SW480 (cell line): ENCODE data around the gene FMNL3.

Experiments used
- DNase-seq: peaks from one replicate; pipeline ENCODE4 v3.0.0-alpha.2; 2016; ENCODE audit warnings: low spot score

FMNL3 gene

GRCh38 chr12:49652921-49653520 is 54.2 kb downstream of the FMNL3 start:
- no peak for DNase-seq

- DNase-seq: no peak
Measured at GRCh38 chr12:49651855-49652254, 55.4 kb downstream of the FMNL3 start.

- no peak for DNase-seq
Measured at GRCh38 chr12:49649892-49650291, 57.3 kb downstream of the FMNL3 start.

- DNase-seq: no peak
Measured at GRCh38 chr12:49649445-49649844, 57.8 kb downstream of the FMNL3 start.

- no peak for DNase-seq
Measured at GRCh38 chr12:49648712-49649003, 58.5 kb downstream of the FMNL3 start.

GRCh38 chr12:49647827-49648711 is 59.1 kb downstream of the FMNL3 start:
- DNase-seq: peak; percentile 27

- DNase-seq: peak; percentile 41
Measured at GRCh38 chr12:49646871-49647654, 60.1 kb downstream of the FMNL3 start.

- no peak for DNase-seq
Measured at GRCh38 chr12:49646331-49646830, 60.8 kb downstream of the FMNL3 start.

- DNase-seq: no peak
Measured at GRCh38 chr12:49645146-49646039, 61.8 kb downstream of the FMNL3 start.

- DNase-seq: peak; percentile 60
Measured at GRCh38 chr12:49644620-49644994, 62.6 kb downstream of the FMNL3 start.

- DNase-seq: no peak
Measured at GRCh38 chr12:49643961-49644619, 63.1 kb downstream of the FMNL3 start.

- no peak for DNase-seq
Measured at GRCh38 chr12:49643135-49643534, 64.1 kb downstream of the FMNL3 start.

GRCh38 chr12:49642370-49642802 is 64.8 kb downstream of the FMNL3 start:
- no peak for DNase-seq

- no peak for DNase-seq
Measured at GRCh38 chr12:49641748-49642369, 65.3 kb downstream of the FMNL3 start.

- peak; percentile 68 for DNase-seq
Measured at GRCh38 chr12:49636979-49637755, 70.0 kb downstream of the FMNL3 start.

GRCh38 chr12:49636574-49636973 is 70.6 kb downstream of the FMNL3 start:
- no peak for DNase-seq

GRCh38 chr12:49635656-49636055 is 71.5 kb downstream of the FMNL3 start:
- no peak for DNase-seq

- DNase-seq: no peak
Measured at GRCh38 chr12:49635036-49635435, 72.2 kb downstream of the FMNL3 start.

GRCh38 chr12:49633703-49634345 is 73.4 kb downstream of the FMNL3 start:
- DNase-seq: no peak
